Mucosa of descending colon (tissue), 3 donors: ENCODE measurements around the gene TTC7B. TPM values are rescaled to one million over a fixed set of nuclear protein-coding genes. Genes with fewer than 3 reads are reported as not detected.
"Not testable (repeated sequence)": the region's sequence is repeated elsewhere in the genome, so short reads cannot be mapped to it uniquely, and the experiment has no call there.

ENCODE experiments used
- ATAC-seq: fragments of 200-7000 bp; cut with Tn5 transposase; one replicate; pipeline ENCODE4 v1.9.1; 2020; ENCODE audit warnings: mild to moderate bottlenecking, moderate library complexity
- DNase-seq, 3 donors: peaks; one replicate each; pipeline ENCODE4 v3.0.0-alpha.2; 2020
- H3K36me3 ChIP-seq: fragments of 200-600 bp; one replicate; pipeline ENCODE4 v1.8.0; 2021; ENCODE audit warnings: low read depth, mild to moderate bottlenecking
- H3K4me1 ChIP-seq: fragments of 200-600 bp; one replicate; pipeline ENCODE4 v1.8.0; 2021; ENCODE audit warnings: low read depth, mild to moderate bottlenecking
- H3K4me3 ChIP-seq: fragments of 200-600 bp; one replicate; pipeline ENCODE4 v1.8.0; 2021; ENCODE audit warnings: mild to moderate bottlenecking
- H3K9me3 ChIP-seq: fragments of 200-600 bp; one replicate; pipeline ENCODE4 v1.8.0; 2021; ENCODE audit warnings: mild to moderate bottlenecking
- intact Hi-C, 2 donors: fragments of 100-400 bp; cut with DNase I in 1 of 2; cut with micrococcal nuclease in 1 of 2; formaldehyde crosslinking; loops; one replicate each; pipeline versions ENCODE4 v1.11.0 to v1.11.1; 2022; cut with DNase I, micrococcal nuclease
- total RNA-seq, 3 donors: library from RNA; stranded (reverse); fragmentation: NEBNext Ultra II Directional in 2 of 3; extraction: Animal tissue kit (Norgen Biotek cat#: 25700) in 2 of 3; gene quantifications; one replicate each; pipeline versions ENCODE4 v1.2.1 to v1.2.4, GENCODE V29; 2021 to 2023
- TF ChIP-seq, protein P1 (sequence below): fragments of 200-600 bp; IDR thresholded peaks from one replicate; pipeline ENCODE4 v1.8.0; 2022; ENCODE audit warnings: antibody characterized with exemption, mild to moderate bottlenecking
- donor health status: DM: no; HTN: no; CAD: no; lungs with moderate emphysema.
- donor health status: DM: no; HTN: no; CAD: no.
- donor health status: DM: no; HTN: yes; CAD: no.

The TTC7B gene
- total RNA-seq, 3 donors from 2014 or later = 6.0 to 72.8 (median 10.0) TPM

DNA sequence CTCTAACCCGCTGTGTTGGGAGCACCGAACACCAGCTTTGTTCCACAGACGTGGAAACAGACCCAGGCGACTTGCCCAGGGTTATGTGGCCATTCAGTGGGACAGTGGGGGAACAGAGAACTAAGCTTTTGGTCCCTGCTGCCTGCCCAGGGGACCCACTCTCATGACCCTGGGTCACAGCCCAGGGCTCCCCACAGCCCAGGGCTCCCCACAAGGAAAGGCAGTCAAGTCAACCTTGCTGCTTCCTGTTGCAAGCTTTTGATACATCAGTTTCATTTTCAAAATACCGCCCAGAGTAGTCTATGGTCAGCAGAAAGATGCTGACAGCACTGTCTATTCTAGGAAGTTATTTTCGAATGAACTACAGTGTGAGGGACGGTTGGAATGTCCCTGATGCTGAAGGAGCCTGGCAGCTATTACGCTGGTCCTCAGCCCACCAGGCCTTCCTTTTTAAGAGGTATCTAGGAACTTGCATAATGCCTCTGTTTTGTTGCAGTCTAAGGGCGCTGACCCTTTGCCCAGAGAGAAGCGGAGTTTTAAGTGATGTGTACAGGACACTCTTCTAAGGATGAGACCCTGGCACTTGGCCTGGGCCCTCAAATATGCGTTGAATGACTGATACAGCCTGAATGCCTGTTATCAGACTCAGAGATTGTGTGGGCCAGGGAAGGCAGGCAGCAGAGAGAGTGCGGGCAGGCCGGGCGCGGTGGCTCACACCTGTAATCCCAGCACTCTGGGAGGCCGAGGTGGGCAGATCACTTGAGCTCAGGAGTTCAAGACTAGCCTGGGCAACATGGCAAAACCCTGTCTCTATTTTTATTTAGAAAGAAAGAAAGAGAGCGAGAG, 12.6 kb upstream of the TTC7B start:
- Histone ChIP-seq H3K36me3 (no peaks in the 10 kb centered on the region), H3K4me3 (no peak overlapping the region), H3K9me3 (peaks cover 6% of the 10 kb centered on the region), H3K4me1 (peaks cover 13% of the 10 kb centered on the region)
- intact Hi-C loops = no loop called here
- DNase-seq (peak in 2 of 3 donors; percentile 21 to 40), ATAC-seq (peak; percentile 55)
- TF ChIP-seq, protein P1, sequence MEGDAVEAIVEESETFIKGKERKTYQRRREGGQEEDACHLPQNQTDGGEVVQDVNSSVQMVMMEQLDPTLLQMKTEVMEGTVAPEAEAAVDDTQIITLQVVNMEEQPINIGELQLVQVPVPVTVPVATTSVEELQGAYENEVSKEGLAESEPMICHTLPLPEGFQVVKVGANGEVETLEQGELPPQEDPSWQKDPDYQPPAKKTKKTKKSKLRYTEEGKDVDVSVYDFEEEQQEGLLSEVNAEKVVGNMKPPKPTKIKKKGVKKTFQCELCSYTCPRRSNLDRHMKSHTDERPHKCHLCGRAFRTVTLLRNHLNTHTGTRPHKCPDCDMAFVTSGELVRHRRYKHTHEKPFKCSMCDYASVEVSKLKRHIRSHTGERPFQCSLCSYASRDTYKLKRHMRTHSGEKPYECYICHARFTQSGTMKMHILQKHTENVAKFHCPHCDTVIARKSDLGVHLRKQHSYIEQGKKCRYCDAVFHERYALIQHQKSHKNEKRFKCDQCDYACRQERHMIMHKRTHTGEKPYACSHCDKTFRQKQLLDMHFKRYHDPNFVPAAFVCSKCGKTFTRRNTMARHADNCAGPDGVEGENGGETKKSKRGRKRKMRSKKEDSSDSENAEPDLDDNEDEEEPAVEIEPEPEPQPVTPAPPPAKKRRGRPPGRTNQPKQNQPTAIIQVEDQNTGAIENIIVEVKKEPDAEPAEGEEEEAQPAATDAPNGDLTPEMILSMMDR = no peak

DNA sequence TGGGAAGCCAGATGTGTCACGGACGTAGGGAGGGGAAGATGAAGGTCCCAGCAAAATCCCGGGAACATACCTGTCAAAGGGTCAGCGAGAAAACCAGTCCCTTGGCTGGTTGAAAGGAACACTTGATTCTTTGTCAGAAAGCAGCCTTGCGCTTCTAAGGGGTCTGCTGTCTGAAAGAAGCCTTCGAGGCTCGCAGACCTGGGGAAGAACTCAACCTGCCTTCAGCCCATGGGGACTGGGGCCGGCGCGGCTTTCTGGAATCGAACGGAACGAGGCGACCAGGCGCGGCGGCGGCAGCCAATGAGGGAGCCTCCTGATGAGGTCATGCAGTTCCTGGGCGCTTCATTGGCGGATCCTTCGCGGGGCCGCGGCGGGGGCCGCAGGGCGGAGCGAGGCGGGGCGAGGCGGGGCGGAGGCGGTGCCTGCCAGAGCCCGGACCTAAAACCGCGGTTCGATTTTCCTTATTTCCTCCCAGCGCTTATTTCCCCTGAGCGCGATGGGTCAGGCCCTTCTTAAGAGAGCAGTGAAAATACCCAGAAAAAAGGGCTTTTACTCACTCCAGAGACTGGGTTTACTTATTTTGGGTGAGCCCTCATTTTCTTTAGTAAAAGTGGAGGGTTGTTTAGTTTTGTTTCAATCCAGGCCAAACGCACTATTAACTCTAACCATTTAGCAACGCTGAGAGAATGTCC, 11.8 kb upstream of the TTC7B start:
- DNase-seq (peak; percentile 94 to 96 (median 94)), ATAC-seq (peak; percentile 99)
- TF ChIP-seq, protein P1 = no peak
- H3K9me3 ChIP-seq = peaks cover 14% of the 10 kb centered on the region
- no peak overlapping the region for H3K4me3 ChIP-seq
- intact Hi-C loops = no loop called here
- H3K36me3 ChIP-seq = no peaks in the 10 kb centered on the region
- peaks cover 13% of the 10 kb centered on the region for H3K4me1 ChIP-seq

DNA sequence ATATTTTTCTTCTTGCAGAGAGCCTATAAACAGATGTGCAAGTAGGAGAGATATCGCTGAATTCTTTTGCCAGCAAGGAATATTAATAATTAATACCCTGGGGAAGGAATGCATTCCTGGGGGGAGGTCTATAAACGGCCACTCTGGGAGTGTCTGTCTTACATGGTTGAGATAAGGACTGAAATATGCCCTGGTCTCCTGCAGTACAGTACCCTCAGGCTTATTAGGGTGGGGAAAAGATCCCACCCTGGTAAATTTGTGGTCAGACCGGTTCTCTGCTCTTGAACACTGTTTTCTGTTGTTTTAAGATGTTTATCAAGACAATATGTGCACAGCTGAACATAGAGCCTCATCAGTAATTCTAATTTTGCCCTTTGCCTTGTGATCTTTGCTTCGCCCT, 7.3 kb upstream of the TTC7B start:
- ATAC-seq, H3K4me3 ChIP-seq, DNase-seq, intact Hi-C loops, H3K36me3 ChIP-seq, H3K4me1 ChIP-seq: not testable (repeated sequence)
- H3K9me3 ChIP-seq = peaks cover 18% of the 10 kb centered on the region

DNA sequence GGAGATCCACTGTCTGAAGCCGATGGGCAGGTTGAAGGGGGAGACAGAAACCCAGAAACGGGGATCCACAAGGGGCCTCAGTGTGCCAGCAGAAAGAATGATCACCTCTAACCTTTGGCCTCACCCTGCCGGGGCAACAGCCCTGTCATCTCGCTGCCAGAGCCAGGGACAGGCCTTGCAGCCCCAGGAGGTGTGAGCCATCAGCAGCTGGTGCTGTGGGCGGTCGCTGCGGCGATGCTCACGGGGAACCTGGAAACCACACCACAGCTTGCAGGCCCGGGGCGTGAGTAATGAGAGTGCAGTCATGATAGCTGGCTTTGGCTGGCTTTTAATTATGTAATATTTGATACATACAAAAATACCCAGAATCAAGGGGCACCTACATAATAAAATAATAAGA, 4.7 kb upstream of the TTC7B start:
- no peak overlapping the region for H3K4me3 ChIP-seq
- TF ChIP-seq, protein P1 = no peak
- intact Hi-C loops = no loop called here
- H3K36me3 ChIP-seq = no peaks in the 10 kb centered on the region
- ATAC-seq = peak; percentile 58
- peak in 1 of 3 donors; percentile 46 for DNase-seq
- peaks cover 18% of the 10 kb centered on the region for H3K9me3 ChIP-seq
- H3K4me1 ChIP-seq = peaks cover 3% of the 10 kb centered on the region

DNA sequence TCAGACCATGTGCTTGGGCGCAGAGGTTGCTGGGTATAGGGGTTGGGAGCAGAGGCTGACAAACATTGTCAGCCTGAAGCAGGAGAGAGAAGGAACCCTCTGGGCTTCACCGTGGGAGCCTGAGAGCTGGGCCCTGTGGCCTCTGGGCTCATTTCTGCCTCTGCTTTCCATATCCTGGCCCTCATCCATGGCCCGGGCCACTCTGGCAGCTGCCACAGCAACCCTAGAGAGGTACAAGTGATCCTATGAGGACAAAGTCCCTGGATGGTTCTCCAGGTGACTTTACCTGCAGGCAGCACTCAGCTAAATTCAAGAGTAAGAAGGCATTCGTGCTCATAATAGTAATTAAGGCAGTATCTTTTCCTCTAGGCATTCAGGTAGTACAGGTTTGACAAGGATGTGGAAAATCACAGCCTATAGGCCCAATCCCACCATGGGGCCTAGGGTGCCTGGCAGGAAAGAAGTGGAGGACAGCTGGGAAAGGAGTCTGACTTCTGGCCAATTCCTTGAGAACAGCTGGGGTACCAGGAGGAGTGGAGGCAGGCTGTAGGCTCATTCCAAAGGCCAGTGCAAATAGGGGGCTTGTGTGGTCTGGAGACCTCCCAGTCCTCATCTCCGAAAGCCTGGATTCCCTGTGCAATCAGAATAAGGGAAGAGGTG, 3.6 kb upstream of the TTC7B start:
- H3K9me3 ChIP-seq = peaks cover 18% of the 10 kb centered on the region
- DNase-seq = no peak
- peaks cover 3% of the 10 kb centered on the region for H3K4me1 ChIP-seq
- no peak for ATAC-seq
- no peak overlapping the region for H3K4me3 ChIP-seq
- TF ChIP-seq, protein P1 = no peak
- H3K36me3 ChIP-seq = no peaks in the 10 kb centered on the region
- intact Hi-C loops = no loop called here
